ENCODE results near the gene ENTREP1. TPM values are rescaled to one million over a fixed set of nuclear protein-coding genes. Genes with fewer than 3 reads are reported as not detected.
"Not testable (repeated sequence)": the region's sequence is repeated elsewhere in the genome, so short reads cannot be mapped to it uniquely, and the experiment has no call there.

ENTREP1 gene
- total and polyA plus RNA-seq, 2 donors (not counting 1 experiment from before 2014, with no cell fraction given) = not detected

- Histone ChIP-seq H3K27ac (ENCODE audit: low read length in 2 of 2) (no peak overlapping the region), H4K20me1 (ENCODE audit: control insufficient read depth, insufficient read depth, low read length, poor library complexity, severe bottlenecking) (no peaks in the 10 kb centered on the region), H3K79me2 (ENCODE audit: control insufficient read depth, insufficient read depth, low read length) (no peaks in the 10 kb centered on the region), H3K9me3 (ENCODE audit: control extremely low read depth in 1 of 3, control insufficient read depth in 2 of 3, insufficient read depth in 1 of 3, low read length in 2 of 3) (no peaks in the 10 kb centered on the region), H3K9ac (ENCODE audit: low read length) (no peak overlapping the region), H3K36me3 (replicated peaks in 1 of 2; ENCODE audit: control extremely low read depth in 1 of 2, control insufficient read depth in 1 of 2, extremely low read depth in 1 of 2, insufficient read depth in 2 of 2, low read length in 1 of 2) (no peaks in the 10 kb centered on the region), H3K27me3 (replicated peaks in 1 of 4; ENCODE audit: control extremely low read depth in 1 of 4, control insufficient read depth in 3 of 4, insufficient read depth in 4 of 4, low read length in 3 of 4) (no peaks in the 10 kb centered on the region), H3K4me2 (replicated peaks; ENCODE audit: low read depth, low read length, poor library complexity, severe bottlenecking) (no peak overlapping the region), H3K4me3 (ENCODE audit: control extremely low read depth in 1 of 5, extremely low read depth in 1 of 5, insufficient read depth in 1 of 5, low read depth in 2 of 5, low read length in 4 of 5) (no peak overlapping the region), H3K4me1 (ENCODE audit: control insufficient read depth in 2 of 2, insufficient read depth in 2 of 2, low read length in 2 of 2) (no peaks in the 10 kb centered on the region), H2AFZ (ENCODE audit: insufficient read depth, low read depth, low read length, poor library complexity, severe bottlenecking) (no peak overlapping the region)
- Mint-ChIP-seq H3K9me3 (ENCODE audit: insufficient read depth) (no peaks in the 10 kb centered on the region), H3K4me3 (no peak overlapping the region), H3K27ac (no peak overlapping the region), H3K4me1 (no peaks in the 10 kb centered on the region), H3K27me3 (peaks cover 7% of the 10 kb centered on the region)
- WGBS (ENCODE audit: insufficient coverage) = 86% methylated on average over 1 of the region's 1 CpG
- DNase-seq (no peak), ATAC-seq (ENCODE audit: low read depth) (no peak)
- TF ChIP-seq EZH2 (IDR thresholded peaks at IDR 0.05; ENCODE audit: borderline replicate concordance, insufficient read depth, low read depth, low read length, poor library complexity, severe bottlenecking) (no peak), CTCF (IDR thresholded peaks at IDR 0.05) (no peak)
- ChIA-PET CTCF (no interaction called here), POLR2A (no interaction called here)
- intact Hi-C loops (cut with micrococcal nuclease) = no loop called here
Observed at GRCh38 chr9:69299826-69300225, 25.2 kb upstream of the ENTREP1 start.

DNA sequence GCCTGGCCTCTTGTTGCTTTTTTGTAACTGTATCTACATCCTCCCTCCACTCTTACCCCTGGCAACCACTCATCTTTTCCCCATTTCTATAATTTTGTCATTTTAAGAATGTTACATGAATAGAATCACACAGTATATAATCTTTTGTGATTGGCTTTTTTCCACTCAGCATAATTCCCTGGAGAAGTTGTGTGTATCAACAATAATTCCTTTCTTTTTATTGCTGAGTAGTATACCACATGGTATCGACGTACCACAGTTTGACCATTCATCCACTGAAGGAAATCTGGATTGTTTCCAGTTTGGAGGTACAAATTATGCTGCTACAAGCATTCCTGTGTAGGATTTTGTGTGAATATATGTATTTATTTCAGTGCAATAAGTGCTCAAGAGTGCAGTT is 21.7 kb upstream of the ENTREP1 start:
- H3K27ac Mint-ChIP-seq = no peak overlapping the region
- Histone ChIP-seq H4K20me1 (ENCODE audit: control insufficient read depth, insufficient read depth, low read length, poor library complexity, severe bottlenecking) (no peaks in the 10 kb centered on the region), H3K27ac (ENCODE audit: low read length in 2 of 2) (no peak overlapping the region), H3K4me2 (replicated peaks; ENCODE audit: low read depth, low read length, poor library complexity, severe bottlenecking) (no peak overlapping the region), H3K36me3 (replicated peaks in 1 of 2; ENCODE audit: control extremely low read depth in 1 of 2, control insufficient read depth in 1 of 2, extremely low read depth in 1 of 2, insufficient read depth in 2 of 2, low read length in 1 of 2) (no peaks in the 10 kb centered on the region), H3K4me3 (ENCODE audit: control extremely low read depth in 1 of 5, extremely low read depth in 1 of 5, insufficient read depth in 1 of 5, low read depth in 2 of 5, low read length in 4 of 5) (no peak overlapping the region), H3K9me3 (ENCODE audit: control extremely low read depth in 1 of 3, control insufficient read depth in 2 of 3, insufficient read depth in 1 of 3, low read length in 2 of 3) (no peaks in the 10 kb centered on the region), H3K27me3 (replicated peaks in 1 of 4; ENCODE audit: control extremely low read depth in 1 of 4, control insufficient read depth in 3 of 4, insufficient read depth in 4 of 4, low read length in 3 of 4) (no peaks in the 10 kb centered on the region), H3K4me1 (ENCODE audit: control insufficient read depth in 2 of 2, insufficient read depth in 2 of 2, low read length in 2 of 2) (no peaks in the 10 kb centered on the region), H3K9ac (ENCODE audit: low read length) (no peak overlapping the region), H2AFZ (ENCODE audit: insufficient read depth, low read depth, low read length, poor library complexity, severe bottlenecking) (no peak overlapping the region), H3K79me2 (ENCODE audit: control insufficient read depth, insufficient read depth, low read length) (no peaks in the 10 kb centered on the region)
- H3K4me1 Mint-ChIP-seq = no peaks in the 10 kb centered on the region
- H3K9me3 Mint-ChIP-seq (ENCODE audit: insufficient read depth) = no peaks in the 10 kb centered on the region
- peaks cover 5% of the 10 kb centered on the region for H3K27me3 Mint-ChIP-seq
- TF ChIP-seq EZH2 (IDR thresholded peaks at IDR 0.05; ENCODE audit: borderline replicate concordance, insufficient read depth, low read depth, low read length, poor library complexity, severe bottlenecking) (no peak), CTCF (IDR thresholded peaks at IDR 0.05) (no peak)
- ChIA-PET CTCF (no interaction called here), POLR2A (no interaction called here)
- WGBS (ENCODE audit: insufficient coverage) = 100% methylated on average over 2 of the region's 2 CpGs
- H3K4me3 Mint-ChIP-seq = no peak overlapping the region
- DNase-seq (no peak), ATAC-seq (ENCODE audit: low read depth) (no peak)
- intact Hi-C loops (cut with micrococcal nuclease) = no loop called here

DNA sequence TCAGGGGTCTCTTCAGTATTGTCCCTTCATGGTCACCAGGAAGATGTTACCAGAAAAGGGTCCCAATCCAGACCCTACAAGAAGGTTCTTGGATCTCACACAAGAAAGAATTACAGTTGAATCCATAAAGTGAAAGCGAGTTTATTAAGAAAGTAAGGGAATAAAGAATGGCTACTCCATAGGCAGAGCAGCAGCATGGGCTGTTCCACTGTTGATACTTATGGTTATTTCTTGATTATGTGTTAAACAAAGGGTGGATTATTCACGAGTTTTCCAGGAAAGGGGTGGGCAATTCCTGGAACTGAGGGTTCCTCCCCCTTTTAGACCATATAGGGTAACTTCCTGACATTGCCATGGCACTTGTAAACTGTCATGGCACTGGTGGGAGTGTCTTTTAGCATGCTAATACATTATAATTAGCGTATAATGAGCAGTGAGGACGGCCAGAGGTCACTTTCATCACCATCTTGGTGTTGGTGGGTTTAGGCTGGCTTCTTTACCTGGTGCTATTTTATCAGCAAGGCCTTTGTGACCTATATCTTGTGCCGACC is 18.0 kb upstream of the ENTREP1 start:
- H3K27me3 Mint-ChIP-seq; H3K27ac Mint-ChIP-seq; H3K27ac ChIP-seq (ENCODE audit: low read length in 2 of 2); H3K9me3 Mint-ChIP-seq (ENCODE audit: insufficient read depth); CTCF ChIA-PET; POLR2A ChIA-PET; H3K4me3 ChIP-seq (ENCODE audit: control extremely low read depth in 1 of 5, extremely low read depth in 1 of 5, insufficient read depth in 1 of 5, low read depth in 2 of 5, low read length in 4 of 5); H3K27me3 ChIP-seq (replicated peaks in 1 of 4; ENCODE audit: control extremely low read depth in 1 of 4, control insufficient read depth in 3 of 4, insufficient read depth in 4 of 4, low read length in 3 of 4); H2AFZ ChIP-seq (ENCODE audit: insufficient read depth, low read depth, low read length, poor library complexity, severe bottlenecking); H4K20me1 ChIP-seq (ENCODE audit: control insufficient read depth, insufficient read depth, low read length, poor library complexity, severe bottlenecking); DNase-seq; H3K4me3 Mint-ChIP-seq; H3K36me3 ChIP-seq (replicated peaks in 1 of 2; ENCODE audit: control extremely low read depth in 1 of 2, control insufficient read depth in 1 of 2, extremely low read depth in 1 of 2, insufficient read depth in 2 of 2, low read length in 1 of 2); H3K9ac ChIP-seq (ENCODE audit: low read length); H3K9me3 ChIP-seq (ENCODE audit: control extremely low read depth in 1 of 3, control insufficient read depth in 2 of 3, insufficient read depth in 1 of 3, low read length in 2 of 3); H3K4me1 Mint-ChIP-seq; ATAC-seq (ENCODE audit: low read depth); intact Hi-C loops (cut with micrococcal nuclease); H3K4me2 ChIP-seq (replicated peaks; ENCODE audit: low read depth, low read length, poor library complexity, severe bottlenecking); H3K4me1 ChIP-seq (ENCODE audit: control insufficient read depth in 2 of 2, insufficient read depth in 2 of 2, low read length in 2 of 2); H3K79me2 ChIP-seq (ENCODE audit: control insufficient read depth, insufficient read depth, low read length): not testable (repeated sequence)
- no CpG with 5 or more reads among the region's 5 CpGs for WGBS (ENCODE audit: insufficient coverage)
